GM12878 (cell line): ENCODE data around the gene WNT11. TPM values are rescaled to one million over a fixed set of nuclear protein-coding genes. Genes with fewer than 3 reads are reported as not detected.
A peak's percentile ranks its signal among the peaks of the same experiment; 100 is the strongest.

Experiments used
- BRCA1 ChIP-seq: IDR thresholded peaks from 2 replicates; pipeline ENCODE4 v1.6.1; 2011; ENCODE audit warnings: low read depth, low read length, improper control_type of control experiment
- CBX5 ChIP-seq: sonication (generic); IDR thresholded peaks from 2 replicates; pipeline ENCODE4 v1.6.1; 2016; ENCODE audit warnings: low read depth, moderate library complexity, mild to moderate bottlenecking, inconsistent platforms
- CREM ChIP-seq: IDR thresholded peaks from 2 replicates; pipeline ENCODE4 v1.6.1; 2014; ENCODE audit warnings: antibody characterized with exemption, low read depth
- E4F1 ChIP-seq: fragments of 450-650 bp; IDR thresholded peaks from 2 replicates; pipeline ENCODE4 v1.6.1; 2018; ENCODE audit warnings: borderline replicate concordance, mild to moderate bottlenecking; ENCODE audit not compliant: partially characterized antibody
- ETV6 ChIP-seq, 2 experiments: fragments of 450-650 bp in 1 of 2; IDR thresholded peaks in 1 of 2; conservative IDR thresholded peaks in 1 of 2; 2 replicates each; pipeline ENCODE4 v1.6.1; 2014; ENCODE audit warnings: antibody characterized with exemption in 1 of 2, borderline replicate concordance in 1 of 2, low read depth in 1 of 2, mild to moderate bottlenecking in 1 of 2, moderate library complexity in 1 of 2
- FOS ChIP-seq: IDR thresholded peaks from 3 replicates; pipeline ENCODE4 v1.6.1; 2011; ENCODE audit warnings: borderline replicate concordance; ENCODE audit not compliant: insufficient read length; ENCODE audit errors: extremely low read depth
- GABPA ChIP-seq: IDR thresholded peaks from 2 replicates; pipeline ENCODE4 v1.6.1; 2014; ENCODE audit warnings: antibody characterized with exemption, low read depth, mild to moderate bottlenecking, inconsistent platforms
- MYB ChIP-seq: fragments of 150-350 bp; IDR thresholded peaks from 2 replicates; pipeline ENCODE4 v1.6.1; 2014; ENCODE audit warnings: mild to moderate bottlenecking, low read depth, low read length, borderline replicate concordance
- NBN ChIP-seq: fragments of 450-650 bp; IDR thresholded peaks from 2 replicates; pipeline ENCODE4 v1.6.1; 2016
- NFYA ChIP-seq: IDR thresholded peaks from 2 replicates; pipeline ENCODE4 v1.6.1; 2011; ENCODE audit warnings: low read depth, mild to moderate bottlenecking, low read length, improper control_type of control experiment, borderline replicate concordance
- PAX5 ChIP-seq: IDR thresholded peaks from 2 replicates; pipeline ENCODE4 v1.6.1; 2011; ENCODE audit warnings: low read depth, low read length, borderline replicate concordance
- PBX3 ChIP-seq: IDR thresholded peaks from 2 replicates; pipeline ENCODE4 v1.6.1; 2011; ENCODE audit warnings: mild to moderate bottlenecking, low read depth, low read length, moderate library complexity; ENCODE audit not compliant: insufficient replicate concordance
- POLR2AphosphoS2 ChIP-seq: IDR thresholded peaks from 2 replicates; pipeline ENCODE4 v1.6.1; 2011; ENCODE audit warnings: low read depth, mild to moderate bottlenecking, low read length, improper control_type of control experiment, moderate library complexity
- PRDM15 ChIP-seq: fragments of 450-650 bp; formaldehyde crosslinking; IDR thresholded peaks from 2 replicates; pipeline ENCODE4 v1.4.0; 2020; ENCODE audit warnings: mild to moderate bottlenecking, moderate library complexity
- RELA ChIP-seq: fragments of 450-650 bp; IDR thresholded peaks from 2 replicates; pipeline ENCODE4 v1.8.0; 2014; ENCODE audit warnings: borderline replicate concordance; ENCODE audit not compliant: partially characterized antibody
- RELB ChIP-seq: fragments of 450-650 bp; IDR thresholded peaks from 2 replicates; pipeline ENCODE4 v1.6.1; 2017; ENCODE audit warnings: low read depth, mild to moderate bottlenecking, moderate library complexity
- SREBF2 ChIP-seq: IDR thresholded peaks from 2 replicates; pipeline ENCODE4 v1.6.1; 2012; ENCODE audit warnings: mild to moderate bottlenecking, low read length
- TAF1 ChIP-seq: IDR thresholded peaks from 2 replicates; pipeline ENCODE4 v1.6.1; 2011; ENCODE audit warnings: mild to moderate bottlenecking, low read depth, low read length, borderline replicate concordance
- TCF12 ChIP-seq: IDR thresholded peaks from 2 replicates; pipeline ENCODE4 v1.6.1; 2011; ENCODE audit warnings: low read depth, mild to moderate bottlenecking, low read length
- ZNF24 ChIP-seq: fragments of 450-650 bp; IDR thresholded peaks from 2 replicates; pipeline ENCODE4 v1.6.1; 2017; ENCODE audit warnings: antibody characterized with exemption, mild to moderate bottlenecking
- polyA plus RNA-seq, 11 experiments: library from polyadenylated mRNA; depleted of rRNA in 4 of 11; unstranded in 6 of 11; stranded (reverse) in 5 of 11; fragments of >200 nt; fragmentation: Nextera tagmentation in 4 of 11; fragmentation: Illumina TruSeq in 1 of 11; extraction: Ambion mirVana in 4 of 11; extraction: Trizol in 1 of 11; gene quantifications; 1 replicate in 1 of 11; 2 replicates in 10 of 11; pipeline versions ENCODE4 v1.2.1 to v1.2.3, GENCODE V29; 2011 to 2016; ENCODE audit warnings: inconsistent platforms in 2 of 11, missing spikeins in 2 of 11, low read depth in 1 of 11
- total RNA-seq, 4 experiments: library from RNA; depleted of rRNA in 3 of 4; stranded (reverse); fragments of >200 nt in 3 of 4; fragmentation: Illumina TruSeq in 1 of 4; extraction: Trizol in 1 of 4; gene quantifications; 2 replicates each; pipeline versions ENCODE4 v1.2.1 to v1.2.3, GENCODE V29; 2013 to 2021

Gene WNT11
- total and polyA plus RNA-seq, 10 of the 15 experiments (the other 5 are each of a cell fraction or from before 2014, with no cell fraction given): 0.05 to 0.19 TPM; not detected in 8

- TF ChIP-seq RELB: no peak
- TF ChIP-seq POLR2AphosphoS2: no peak
- no peak for TF ChIP-seq NBN
- no peak for TF ChIP-seq CBX5
- TF ChIP-seq RELA: peak; percentile 24
- TF ChIP-seq NFYA: no peak
- TF ChIP-seq BRCA1: no peak
- TF ChIP-seq TAF1: 0 out of 2 replicates have a peak, but pooled peaks have one; percentile 27
- TF ChIP-seq ETV6 (conservative IDR thresholded peaks at IDR 0.05 in 1 of 2, IDR thresholded peaks at IDR 0.05 in 1 of 2; ENCODE audit: borderline replicate concordance in 1 of 2, low read depth in 1 of 2): no peak
- TF ChIP-seq GABPA: no peak
- 0 out of 2 replicates have a peak, but pooled peaks have one; percentile 39 for TF ChIP-seq CREM
- no peak for TF ChIP-seq ZNF24
- no peak for TF ChIP-seq PBX3
- no peak for TF ChIP-seq FOS
- TF ChIP-seq PRDM15: no peak
- TF ChIP-seq TCF12: no peak
- no peak for TF ChIP-seq PAX5
- no peak for TF ChIP-seq MYB
- TF ChIP-seq E4F1: no peak
- no peak for TF ChIP-seq SREBF2
These were observed 54.1 kb downstream of the WNT11 start (continued) for GRCh38 chr11:76152086-76152681.
